Peyer's patch (tissue), 4 donors: Measurements from ENCODE around the gene TERT. TPM values are rescaled to one million over a fixed set of nuclear protein-coding genes. Genes with fewer than 3 reads are reported as not detected.

ENCODE experiments used
- DNase-seq, 3 donors: peaks; one replicate each; pipeline ENCODE4 v3.0.0-alpha.2; 2017 to 2019
- H3K27ac ChIP-seq, 4 donors: fragments of 200-600 bp; sonication (generic); one replicate each; pipeline ENCODE4 v1.5.1; 2016 to 2019
- H3K27me3 ChIP-seq, 2 donors: fragments of 200-600 bp; sonication (generic); one replicate each; pipeline ENCODE4 v1.5.1; 2019
- H3K36me3 ChIP-seq, 3 donors: fragments of 200-600 bp; sonication (generic); one replicate each; pipeline ENCODE4 v1.5.1; 2016 to 2019
- H3K4me1 ChIP-seq, 4 donors: fragments of 200-600 bp; sonication (generic); one replicate each; pipeline ENCODE4 v1.5.1; 2016 to 2019
- H3K4me3 ChIP-seq, 4 donors: fragments of 200-600 bp; sonication (generic); 1 replicate in 3 of 4; 2 replicates in 1 of 4; pipeline ENCODE4 v1.5.1; 2016 to 2019; ENCODE audit warnings: mild to moderate bottlenecking in 1 of 4
- H3K9me3 ChIP-seq, 4 donors: fragments of 200-600 bp; sonication (generic); one replicate each; pipeline ENCODE4 v1.5.1; 2016 to 2019; ENCODE audit warnings: mild to moderate bottlenecking in 1 of 4
- POLR2A ChIP-seq, 2 donors: fragments of 450-650 bp; IDR thresholded peaks; one replicate each; pipeline ENCODE4 v1.5.1; 2017; ENCODE audit warnings: antibody characterized with exemption in 2 of 2, mild to moderate bottlenecking in 2 of 2, moderate library complexity in 2 of 2
- total RNA-seq, 4 donors: library from RNA; depleted of rRNA; stranded (reverse); fragments of >200 nt; gene quantifications; one replicate each; pipeline ENCODE4 v1.1.0, GENCODE V29; 2016
- TF ChIP-seq, protein P1 (sequence below), 6 experiments: fragments of 450-650 bp in 4 of 6; fragments of 200-600 bp in 2 of 6; sonication (generic) in 1 of 6; IDR thresholded peaks; one replicate each; pipeline ENCODE4 v1.5.1; 2017 to 2019; ENCODE audit warnings: antibody characterized with exemption in 6 of 6, mild to moderate bottlenecking in 3 of 6, moderate library complexity in 1 of 6

TERT gene
- total RNA-seq, 4 donors from 2014 or later, result 0.70 to 6.6 (median 1.6) TPM

DNA sequence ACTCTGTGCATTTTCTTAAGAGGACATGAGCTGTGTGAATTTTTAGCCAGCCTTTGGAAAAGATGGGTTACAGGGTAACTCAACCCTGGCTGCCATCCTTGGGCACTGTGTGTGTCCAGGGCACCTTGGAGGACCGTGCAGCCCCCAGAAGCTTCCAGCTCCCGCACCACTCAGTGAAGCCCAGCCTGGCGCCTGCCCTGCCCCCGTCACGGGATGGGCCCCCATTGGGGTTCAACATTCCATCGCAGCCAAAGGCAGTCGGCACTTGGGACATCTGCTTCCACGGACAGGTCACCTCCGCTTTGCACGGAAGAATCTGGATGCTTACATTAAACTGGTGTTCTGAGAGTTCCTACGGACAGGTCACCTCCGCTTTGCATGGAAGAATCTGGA, 71.6 kb downstream of the TERT start:
- H3K4me3 ChIP-seq, result no peak overlapping the region
- H3K9me3 ChIP-seq, result no peaks in the 10 kb centered on the region
- H3K27me3 ChIP-seq, result no peaks in the 10 kb centered on the region
- no peaks in the 10 kb centered on the region for H3K4me1 ChIP-seq
- TF ChIP-seq, protein P1, sequence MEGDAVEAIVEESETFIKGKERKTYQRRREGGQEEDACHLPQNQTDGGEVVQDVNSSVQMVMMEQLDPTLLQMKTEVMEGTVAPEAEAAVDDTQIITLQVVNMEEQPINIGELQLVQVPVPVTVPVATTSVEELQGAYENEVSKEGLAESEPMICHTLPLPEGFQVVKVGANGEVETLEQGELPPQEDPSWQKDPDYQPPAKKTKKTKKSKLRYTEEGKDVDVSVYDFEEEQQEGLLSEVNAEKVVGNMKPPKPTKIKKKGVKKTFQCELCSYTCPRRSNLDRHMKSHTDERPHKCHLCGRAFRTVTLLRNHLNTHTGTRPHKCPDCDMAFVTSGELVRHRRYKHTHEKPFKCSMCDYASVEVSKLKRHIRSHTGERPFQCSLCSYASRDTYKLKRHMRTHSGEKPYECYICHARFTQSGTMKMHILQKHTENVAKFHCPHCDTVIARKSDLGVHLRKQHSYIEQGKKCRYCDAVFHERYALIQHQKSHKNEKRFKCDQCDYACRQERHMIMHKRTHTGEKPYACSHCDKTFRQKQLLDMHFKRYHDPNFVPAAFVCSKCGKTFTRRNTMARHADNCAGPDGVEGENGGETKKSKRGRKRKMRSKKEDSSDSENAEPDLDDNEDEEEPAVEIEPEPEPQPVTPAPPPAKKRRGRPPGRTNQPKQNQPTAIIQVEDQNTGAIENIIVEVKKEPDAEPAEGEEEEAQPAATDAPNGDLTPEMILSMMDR (IDR thresholded peaks at IDR 0.05), result no peak
- no peak for TF ChIP-seq POLR2A (IDR thresholded peaks at IDR 0.05)
- no peak for DNase-seq
- peaks cover 0 to 4% (median 0%) of the 10 kb centered on the region in 3 donors for H3K36me3 ChIP-seq
- H3K27ac ChIP-seq, result no peak overlapping the region

DNA sequence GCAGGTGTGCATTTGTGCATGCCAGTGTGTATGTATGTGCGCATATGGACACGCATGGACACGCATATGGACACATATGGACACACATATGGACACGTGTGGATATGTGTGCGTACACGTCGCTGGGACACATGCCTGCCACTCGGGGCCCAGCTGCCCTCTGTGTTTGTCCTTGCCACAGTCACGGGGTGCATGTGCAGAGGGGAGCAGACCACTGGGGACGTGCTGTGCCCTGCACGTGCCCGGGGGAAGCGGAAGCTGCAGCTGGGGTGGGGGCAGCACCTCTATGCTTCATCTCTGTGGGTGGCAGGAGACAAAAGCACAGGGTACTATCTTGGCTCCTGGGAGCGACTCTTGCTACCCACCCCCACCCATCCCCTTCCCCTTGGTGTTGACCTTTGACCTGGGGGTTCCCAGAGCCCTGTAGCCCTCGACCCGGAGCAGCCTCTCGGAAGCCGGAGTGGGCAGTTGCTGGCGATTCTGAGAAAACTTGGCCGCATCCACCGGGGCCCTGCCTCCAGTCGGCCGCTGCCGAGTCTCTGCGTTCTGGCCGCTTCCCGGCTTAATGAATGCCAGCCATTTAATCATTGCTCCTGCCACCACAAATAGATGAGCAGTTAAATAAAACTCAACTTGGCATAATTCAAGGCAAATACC, 72.1 kb downstream of the TERT start:
- H3K4me3 ChIP-seq, result no peak overlapping the region
- no peaks in the 10 kb centered on the region for H3K4me1 ChIP-seq
- no peak for DNase-seq
- H3K27me3 ChIP-seq, result no peaks in the 10 kb centered on the region
- no peak overlapping the region for H3K27ac ChIP-seq
- TF ChIP-seq, protein P1 (IDR thresholded peaks at IDR 0.05), result no peak
- no peak for TF ChIP-seq POLR2A (IDR thresholded peaks at IDR 0.05)
- H3K36me3 ChIP-seq, result peaks cover 0 to 4% (median 0%) of the 10 kb centered on the region in 3 donors
- H3K9me3 ChIP-seq, result no peaks in the 10 kb centered on the region

DNA sequence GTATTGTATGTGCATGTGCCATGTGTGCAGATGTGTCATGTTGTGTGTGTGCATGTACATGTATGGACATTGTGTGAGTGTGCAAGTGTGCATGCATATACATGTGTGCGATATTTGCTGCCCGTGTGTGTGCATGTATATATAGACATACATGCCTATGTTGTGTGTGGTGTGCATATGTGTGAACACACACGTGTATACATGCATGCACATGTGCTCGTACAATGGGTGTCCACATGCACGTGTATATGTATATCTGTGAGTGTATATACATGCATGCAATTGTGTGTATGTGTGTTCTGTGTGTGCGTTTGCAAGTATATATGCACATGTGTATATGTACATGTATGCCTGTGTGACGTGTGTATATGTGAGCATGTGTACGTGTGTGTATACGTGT, 72.7 kb downstream of the TERT start:
- H3K9me3 ChIP-seq, result no peaks in the 10 kb centered on the region
- no peak overlapping the region for H3K4me3 ChIP-seq
- H3K4me1 ChIP-seq, result no peaks in the 10 kb centered on the region
- no peak overlapping the region for H3K27ac ChIP-seq
- DNase-seq, result no peak
- H3K36me3 ChIP-seq, result peaks cover 0 to 10% (median 0%) of the 10 kb centered on the region in 3 donors
- TF ChIP-seq, protein P1 (IDR thresholded peaks at IDR 0.05), result no peak
- no peak for TF ChIP-seq POLR2A (IDR thresholded peaks at IDR 0.05)
- H3K27me3 ChIP-seq, result no peaks in the 10 kb centered on the region

DNA sequence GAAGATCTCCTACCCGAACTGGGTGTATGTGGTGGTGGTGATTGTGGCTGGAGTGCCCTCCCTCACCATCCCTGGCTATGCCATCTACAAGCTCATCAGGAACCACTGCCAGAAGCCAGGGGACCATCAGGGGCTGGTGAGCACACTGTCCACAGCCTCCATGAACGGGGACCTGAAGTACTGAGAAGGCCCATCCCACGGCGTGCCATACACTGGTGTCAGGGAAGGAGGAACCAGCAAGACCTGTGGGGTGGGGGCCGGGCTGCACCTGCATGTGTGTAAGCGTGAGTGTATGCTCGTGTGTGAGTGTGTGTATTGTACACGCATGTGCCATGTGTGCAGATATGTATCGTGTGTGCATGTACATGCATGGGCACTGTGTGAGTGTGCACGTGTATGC, 73.1 kb downstream of the TERT start:
- no peak for DNase-seq
- Histone ChIP-seq H3K27ac (no peak overlapping the region), H3K4me3 (no peak overlapping the region), H3K27me3 (no peaks in the 10 kb centered on the region), H3K36me3 (peaks cover 0 to 14% (median 0%) of the 10 kb centered on the region in 3 donors), H3K9me3 (no peaks in the 10 kb centered on the region), H3K4me1 (no peaks in the 10 kb centered on the region)
- no peak for TF ChIP-seq POLR2A (IDR thresholded peaks at IDR 0.05)
- TF ChIP-seq, protein P1 (IDR thresholded peaks at IDR 0.05), result no peak

DNA sequence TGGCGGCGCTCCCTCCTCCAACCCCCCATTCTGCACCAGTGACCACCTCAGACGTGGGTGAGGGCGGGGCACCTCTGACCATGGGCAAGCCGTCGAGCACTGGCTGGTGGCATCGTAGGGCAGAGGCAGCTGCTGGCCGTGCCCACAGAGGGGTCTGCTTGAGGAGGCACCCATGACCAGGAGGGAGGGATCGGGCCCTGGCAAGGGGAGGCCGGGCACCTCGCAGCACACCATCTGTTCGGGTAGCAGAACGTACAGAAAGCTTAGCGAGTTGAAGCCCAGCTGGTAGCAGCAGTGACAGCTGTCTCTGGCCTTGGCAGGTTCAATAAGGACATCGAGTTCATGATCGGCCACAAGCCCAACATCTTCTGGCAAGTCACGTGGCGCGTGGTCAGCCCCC, 74.0 kb downstream of the TERT start:
- Histone ChIP-seq H3K4me1 (no peaks in the 10 kb centered on the region), H3K36me3 (peaks cover 0 to 21% (median 0%) of the 10 kb centered on the region in 3 donors), H3K9me3 (no peaks in the 10 kb centered on the region), H3K27me3 (no peaks in the 10 kb centered on the region), H3K4me3 (no peak overlapping the region), H3K27ac (no peak overlapping the region)
- no peak for DNase-seq
- TF ChIP-seq POLR2A (IDR thresholded peaks at IDR 0.05), result no peak
- TF ChIP-seq, protein P1 (IDR thresholded peaks at IDR 0.05), result no peak
